Spleen (tissue), 11 donors: ENCODE measurements around the gene CALCOCO1. TPM values are rescaled to one million over a fixed set of nuclear protein-coding genes. Genes with fewer than 3 reads are reported as not detected.
A peak's percentile ranks its signal among the peaks of the same experiment; 100 is the strongest.

Experiments
- DNase-seq: peaks from one replicate; pipeline ENCODE4 v3.0.0-alpha.2; 2020
- H3K27ac ChIP-seq, 8 donors: fragments of 200-600 bp; sonication (generic) in 7 of 8; 1 replicate in 4 of 8; 2 replicates in 4 of 8; pipeline versions ENCODE4 v1.5.0 to v1.8.0; 2016 to 2021; ENCODE audit warnings: inconsistent platforms in 4 of 8, mild to moderate bottlenecking in 4 of 8, moderate library complexity in 1 of 8
- H3K27me3 ChIP-seq, 7 donors: fragments of 200-600 bp; sonication (generic) in 6 of 7; replicated peaks in 1 of 7; 1 replicate in 4 of 7; 2 replicates in 3 of 7; pipeline versions ENCODE4 v1.5.0 to v1.8.0; 2016 to 2021; ENCODE audit warnings: inconsistent platforms in 3 of 7, mild to moderate bottlenecking in 1 of 7
- H3K36me3 ChIP-seq, 6 donors: fragments of 200-600 bp; sonication (generic) in 5 of 6; 1 replicate in 4 of 6; 2 replicates in 2 of 6; pipeline versions ENCODE4 v1.5.0 to v1.8.0; 2016 to 2021; ENCODE audit warnings: inconsistent platforms in 2 of 6
- H3K4me1 ChIP-seq, 6 donors: fragments of 200-600 bp; sonication (generic) in 5 of 6; 1 replicate in 3 of 6; 2 replicates in 3 of 6; pipeline versions ENCODE4 v1.5.0 to v1.8.0; 2016 to 2021; ENCODE audit warnings: inconsistent platforms in 3 of 6
- H3K4me3 ChIP-seq, 8 donors: fragments of 200-600 bp; sonication (generic) in 7 of 8; 1 replicate in 4 of 8; 2 replicates in 4 of 8; pipeline versions ENCODE4 v1.5.0 to v1.8.0; 2016 to 2021; ENCODE audit warnings: inconsistent platforms in 4 of 8, mild to moderate bottlenecking in 4 of 8, moderate library complexity in 2 of 8
- H3K9me3 ChIP-seq, 8 donors: fragments of 200-600 bp; sonication (generic) in 7 of 8; 1 replicate in 4 of 8; 2 replicates in 4 of 8; pipeline versions ENCODE4 v1.5.0 to v1.8.0; 2016 to 2021; ENCODE audit warnings: inconsistent platforms in 4 of 8
- POLR2A ChIP-seq, 3 donors: fragments of 450-650 bp; IDR thresholded peaks; one replicate each; pipeline ENCODE4 v1.5.1; 2017; ENCODE audit warnings: antibody characterized with exemption in 3 of 3, mild to moderate bottlenecking in 1 of 3
- POLR2AphosphoS5 ChIP-seq, 3 donors: sonication (generic); formaldehyde crosslinking; IDR thresholded peaks; one replicate each; pipeline ENCODE4 v1.5.1; 2017; ENCODE audit warnings: antibody characterized with exemption in 3 of 3
- WGBS, 5 donors: extraction: QIAGEN DNeasy Blood & Tissue Kit in 3 of 5; methylation state at CpG; one replicate each; pipeline versions ENCODE4 v1.1.5 to v1.1.7; 2013 to 2018; 5-methylcytosine and 5-hydroxymethylcytosine counted together
- intact Hi-C: fragments of 100-400 bp; cut with DNase I; formaldehyde crosslinking; loops from one replicate; pipeline ENCODE4 v1.15.0; 2023; ENCODE audit warnings: low total_unique reads
- polyA plus RNA-seq, 3 donors: library from polyadenylated mRNA; stranded (reverse); fragments of 200-250 nt; gene quantifications; one replicate each; pipeline ENCODE4 v1.2.1, GENCODE V29; 2013
- total RNA-seq, 7 donors: library from RNA; depleted of rRNA in 3 of 7; stranded (reverse); fragments of >200 nt in 3 of 7; fragmentation: NEBNext Ultra II Directional in 4 of 7; extraction: Animal tissue kit (Norgen Biotek cat#: 25700) in 4 of 7; gene quantifications; one replicate each; pipeline versions ENCODE4 v1.1.0 to v1.2.1, GENCODE V29; 2016 to 2021
- TF ChIP-seq, protein P1 (sequence below), 11 experiments: fragments of 200-600 bp in 7 of 11; fragments of 450-650 bp in 4 of 11; sonication (generic) in 4 of 11; IDR thresholded peaks in 8 of 11; conservative IDR thresholded peaks in 3 of 11; 1 replicate in 7 of 11; 2 replicates in 4 of 11; pipeline versions ENCODE4 v1.4.0 to v1.8.0; 2016 to 2021; ENCODE audit warnings: antibody characterized with exemption in 11 of 11, inconsistent platforms in 4 of 11, mild to moderate bottlenecking in 1 of 11
- donor health status: healthy with polysubstance abuse.
- donor health status: DM: no; HTN: no; CAD: no; lungs with moderate emphysema.
- donor health status: DM: no; HTN: no; CAD: no.
- donor health status: Bipolar disorder and iron deficiency.
- donor health status: healthy.
- donor health status: DM: no; HTN: no; CAD: no.
- donor health status: DM: yes; HTN: yes; CAD: no.

CALCOCO1 gene
- total and polyA plus RNA-seq, 10 donors: 31.0 to 186 (median 120) TPM

DNA sequence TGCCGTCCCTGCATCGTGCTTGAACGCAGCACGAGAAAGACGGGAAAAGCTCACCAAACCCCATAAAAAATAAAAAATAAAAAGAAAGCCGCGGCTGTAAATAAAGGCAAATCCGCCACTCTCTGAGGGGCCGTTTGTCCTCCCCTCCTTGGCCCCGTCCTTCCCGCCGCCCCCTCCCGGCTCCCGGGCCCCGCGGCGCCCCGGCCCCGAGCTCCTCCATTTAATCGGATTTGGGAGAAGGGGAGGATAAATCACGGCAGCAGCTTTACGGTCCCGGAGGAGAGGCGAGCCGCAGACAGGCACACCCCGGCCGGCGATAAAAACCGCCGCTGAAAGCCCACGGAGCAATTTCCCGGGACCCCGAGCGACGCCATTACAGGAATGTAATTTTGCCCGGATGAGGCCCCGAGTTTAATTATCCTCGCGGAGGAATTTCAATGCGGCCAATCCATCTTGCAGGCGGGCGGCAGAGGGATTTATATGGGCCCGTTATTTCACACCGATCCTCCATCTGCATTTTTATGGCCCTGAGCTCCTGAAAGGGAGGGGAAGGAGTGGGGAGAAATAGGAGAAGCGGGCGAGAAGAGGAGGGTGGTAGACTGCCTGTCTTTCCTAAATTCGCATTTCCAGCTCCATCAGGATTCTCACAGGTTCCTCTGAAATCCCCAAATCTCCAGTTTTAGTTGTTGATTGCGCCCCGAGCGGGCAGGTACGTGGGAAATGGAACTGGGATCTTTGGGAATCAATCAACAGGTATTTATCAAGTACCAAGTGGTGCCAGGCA lies 50.0 kb downstream of the CALCOCO1 start:
- peaks cover 0 to 22% (median 15%) of the 10 kb centered on the region in 6 donors for H3K36me3 ChIP-seq
- H3K4me3 ChIP-seq: peak overlapping the region; percentile 90 to 96 (median 94)
- DNase-seq: peak; percentile 80
- peak overlapping the region; percentile 78 to 94 (median 90) for H3K27ac ChIP-seq
- no peaks in the 10 kb centered on the region for H3K9me3 ChIP-seq
- TF ChIP-seq POLR2AphosphoS5 (IDR thresholded peaks at IDR 0.05): no peak
- no peak for TF ChIP-seq POLR2A (IDR thresholded peaks at IDR 0.05)
- TF ChIP-seq, protein P1, sequence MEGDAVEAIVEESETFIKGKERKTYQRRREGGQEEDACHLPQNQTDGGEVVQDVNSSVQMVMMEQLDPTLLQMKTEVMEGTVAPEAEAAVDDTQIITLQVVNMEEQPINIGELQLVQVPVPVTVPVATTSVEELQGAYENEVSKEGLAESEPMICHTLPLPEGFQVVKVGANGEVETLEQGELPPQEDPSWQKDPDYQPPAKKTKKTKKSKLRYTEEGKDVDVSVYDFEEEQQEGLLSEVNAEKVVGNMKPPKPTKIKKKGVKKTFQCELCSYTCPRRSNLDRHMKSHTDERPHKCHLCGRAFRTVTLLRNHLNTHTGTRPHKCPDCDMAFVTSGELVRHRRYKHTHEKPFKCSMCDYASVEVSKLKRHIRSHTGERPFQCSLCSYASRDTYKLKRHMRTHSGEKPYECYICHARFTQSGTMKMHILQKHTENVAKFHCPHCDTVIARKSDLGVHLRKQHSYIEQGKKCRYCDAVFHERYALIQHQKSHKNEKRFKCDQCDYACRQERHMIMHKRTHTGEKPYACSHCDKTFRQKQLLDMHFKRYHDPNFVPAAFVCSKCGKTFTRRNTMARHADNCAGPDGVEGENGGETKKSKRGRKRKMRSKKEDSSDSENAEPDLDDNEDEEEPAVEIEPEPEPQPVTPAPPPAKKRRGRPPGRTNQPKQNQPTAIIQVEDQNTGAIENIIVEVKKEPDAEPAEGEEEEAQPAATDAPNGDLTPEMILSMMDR (IDR thresholded peaks at IDR 0.05 in 8 of 11, conservative IDR thresholded peaks at IDR 0.05 in 3 of 11): no peak
- peaks cover 14 to 50% (median 41%) of the 10 kb centered on the region in 6 donors for H3K4me1 ChIP-seq
- intact Hi-C loops: loop anchor here (2.0 kb wide), 1 partner anchor 134 kb away; no protein-coding TSS in a partner anchor
- peaks cover 0 to 19% (median 0%) of the 10 kb centered on the region in 7 donors for H3K27me3 ChIP-seq
- 12 to 16% (median 13%) methylated on average over 50 to 51 of the region's 51 CpGs for WGBS, 5 donors

DNA sequence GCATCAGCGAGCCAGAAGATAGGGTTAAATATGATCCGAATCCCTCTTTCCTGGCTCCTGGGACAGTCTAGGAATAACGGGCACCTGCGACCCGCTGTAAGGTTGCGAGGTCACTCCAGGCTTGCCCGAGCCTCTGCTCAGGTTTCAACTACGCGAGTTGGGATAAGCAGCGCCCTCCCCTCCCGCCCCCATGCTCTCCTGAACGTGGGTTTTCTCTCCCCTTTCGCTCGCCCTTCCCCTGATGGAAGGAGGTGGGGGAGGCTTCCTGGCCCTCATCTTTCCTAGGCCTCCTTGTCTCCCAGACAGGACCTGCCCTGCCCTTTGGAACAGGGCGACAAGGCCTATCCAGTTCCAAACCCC lies 50.6 kb downstream of the CALCOCO1 start:
- H3K27me3 ChIP-seq: peaks cover 0 to 19% (median 0%) of the 10 kb centered on the region in 7 donors
- H3K9me3 ChIP-seq: no peaks in the 10 kb centered on the region
- intact Hi-C loops: loop anchor here (2.0 kb wide), 1 partner anchor 134 kb away; no protein-coding TSS in a partner anchor
- H3K36me3 ChIP-seq: peaks cover 0 to 27% (median 21%) of the 10 kb centered on the region in 6 donors
- TF ChIP-seq POLR2AphosphoS5 (IDR thresholded peaks at IDR 0.05): no peak
- no peak for TF ChIP-seq POLR2A (IDR thresholded peaks at IDR 0.05)
- TF ChIP-seq, protein P1 (IDR thresholded peaks at IDR 0.05 in 8 of 11, conservative IDR thresholded peaks at IDR 0.05 in 3 of 11): no peak
- DNase-seq: peak; percentile 81
- 2 to 13% (median 7%) methylated on average over 15 of the region's 15 CpGs for WGBS, 5 donors
- H3K27ac ChIP-seq: peak overlapping the region; percentile 78 to 94 (median 90)
- peak overlapping the region; percentile 90 to 96 (median 94) for H3K4me3 ChIP-seq
- H3K4me1 ChIP-seq: peaks cover 14 to 56% (median 41%) of the 10 kb centered on the region in 6 donors

DNA sequence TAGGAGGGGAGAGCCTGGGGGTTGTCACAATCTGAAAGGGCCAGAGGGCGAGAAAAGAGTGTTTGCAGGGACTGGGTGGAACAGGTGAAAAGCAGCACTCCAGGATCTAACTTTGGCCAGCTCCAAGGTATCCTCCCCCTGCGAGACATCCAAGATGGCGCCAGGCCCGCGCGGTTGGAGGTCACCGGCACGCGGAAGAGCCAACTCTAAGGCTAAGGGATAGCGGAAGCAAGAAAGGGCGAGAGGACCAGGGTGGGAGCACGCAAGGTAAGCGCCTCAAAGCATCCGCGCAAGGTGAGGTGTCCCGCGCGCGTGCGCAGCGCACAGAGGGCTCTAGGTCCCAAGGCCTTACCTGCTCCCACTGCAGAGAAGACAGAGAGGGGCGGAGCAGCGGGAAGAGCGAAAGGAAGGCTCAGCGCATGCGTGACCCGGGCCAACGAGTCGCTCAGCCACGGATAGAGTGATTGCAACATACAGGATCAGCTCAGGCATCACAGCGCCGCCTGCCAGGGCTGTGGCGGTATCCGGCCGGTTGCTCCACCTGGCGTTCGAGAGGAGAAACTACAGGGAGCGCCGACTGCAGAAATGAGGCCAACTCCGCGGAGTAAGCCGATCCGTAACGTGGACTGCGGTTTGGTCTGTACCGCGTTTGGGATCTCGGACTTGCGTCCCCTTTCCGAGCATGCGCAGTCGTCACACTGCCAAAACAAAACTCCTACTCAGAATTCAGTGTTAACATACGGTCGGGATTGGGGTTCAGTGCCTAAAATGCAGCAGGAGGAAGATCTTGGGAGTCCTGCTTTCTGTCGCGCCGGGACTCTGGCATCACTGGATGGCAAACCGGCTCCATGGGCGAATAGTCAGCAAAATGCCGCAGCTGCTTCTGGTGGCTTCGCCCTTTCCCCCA lies 51.3 kb downstream of the CALCOCO1 start, which contains the start of gene ATP5MC2:
Gene ATP5MC2, minus strand, starts transcription at position 383 of the 907 bp plus-strand sequence. CDS start 3,469 bp downstream, outside the sequence.
- peak; percentile 99 for DNase-seq
- Histone ChIP-seq H3K4me1 (peaks cover 14 to 63% (median 46%) of the 10 kb centered on the region in 6 donors), H3K27me3 (peaks cover 0 to 19% (median 0%) of the 10 kb centered on the region in 7 donors), H3K27ac (peak within 1 kb of the TSS; percentile 78 to 94 (median 90)), H3K4me3 (peak within 1 kb of the TSS; percentile 90 to 96 (median 94)), H3K36me3 (peaks cover 0 to 34% (median 27%) of the 10 kb centered on the region in 6 donors), H3K9me3 (no peaks in the 10 kb centered on the region)
- no peak for TF ChIP-seq POLR2A (IDR thresholded peaks at IDR 0.05)
- TF ChIP-seq, protein P1 (IDR thresholded peaks at IDR 0.05 in 8 of 11, conservative IDR thresholded peaks at IDR 0.05 in 3 of 11): peak; percentile 97 to 100 (median 99)
- TF ChIP-seq POLR2AphosphoS5 (IDR thresholded peaks at IDR 0.05): peak; percentile 93 to 96 (median 94)
- intact Hi-C loops: loop anchor here (2.0 kb wide), 1 partner anchor 133 kb away; no protein-coding TSS in a partner anchor
- WGBS, 5 donors: 0 to 1% (median 0%) methylated on average over 41 to 61 of the region's 61 CpGs
